GM10266 (cell line): ENCODE measurements around the gene PM20D2.
A peak's percentile ranks its signal among the peaks of the same experiment; 100 is the strongest.
"Not testable (repeated sequence)": the region's sequence is repeated elsewhere in the genome, so short reads cannot be mapped to it uniquely, and the experiment has no call there.

Source experiments
- DNase-seq: peaks from one replicate; pipeline ENCODE4 v3.0.0; 2012; ENCODE audit errors: extremely low spot score
- CTCF ChIP-seq: IDR thresholded peaks from 2 replicates; pipeline ENCODE4 v1.5.1; 2012; ENCODE audit warnings: mild to moderate bottlenecking, low read depth; ENCODE audit not compliant: control insufficient read depth, insufficient read depth; ENCODE audit errors: missing control alignments

The PM20D2 gene

GRCh38 chr6:89117211-89118108 lies 28.4 kb upstream of the PM20D2 start, which contains the start of gene SRSF12:
TSS of gene SRSF12 (minus strand) at chr6:89118071. CDS start at chr6:89117887, 184 bp downstream.
- no peak for TF ChIP-seq CTCF
- peak; percentile 88 for DNase-seq

DNA sequence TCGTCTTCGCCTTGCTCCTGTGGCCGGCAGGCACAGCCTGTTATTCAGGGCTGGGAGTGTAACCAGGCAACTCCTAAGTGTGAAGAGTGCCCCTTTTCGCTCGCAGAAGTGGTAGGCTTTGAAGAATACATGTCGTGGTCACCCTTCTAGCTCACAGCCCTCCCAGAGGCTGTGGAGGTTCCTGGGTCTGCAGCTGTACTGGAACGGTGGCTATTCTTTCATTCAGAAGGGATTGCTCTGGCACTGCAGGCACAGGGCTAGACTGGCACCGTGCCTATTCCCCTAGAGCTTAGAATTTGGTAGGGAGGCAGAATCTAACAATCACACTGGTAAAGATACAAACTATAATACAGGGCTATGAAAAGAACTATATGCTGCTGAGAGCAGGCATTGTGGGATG lies 26.9 kb upstream of the PM20D2 start:
- no peak for TF ChIP-seq CTCF
- peak; percentile 27 for DNase-seq

GRCh38 chr6:89120371-89120770 lies 25.5 kb upstream of the PM20D2 start:
- no peak for TF ChIP-seq CTCF
- no peak for DNase-seq

DNA sequence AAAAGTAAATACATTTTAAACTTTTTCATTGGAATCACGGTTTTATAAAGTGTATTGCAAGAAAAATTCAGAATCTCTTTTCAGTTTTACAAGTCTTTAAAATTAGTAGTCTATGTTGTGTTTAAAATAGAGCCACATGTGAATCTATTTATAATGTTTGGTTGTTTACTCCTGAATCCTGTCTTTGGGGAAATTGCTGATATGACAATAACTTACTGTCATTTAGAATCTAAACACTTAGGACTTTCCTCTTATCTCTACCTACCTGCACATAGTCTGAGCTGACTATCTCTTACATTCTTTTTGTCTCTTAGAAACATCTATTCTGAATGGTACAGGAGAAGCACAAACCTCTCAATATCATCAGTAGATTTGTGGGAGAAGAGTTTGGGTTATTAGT lies 23.9 kb upstream of the PM20D2 start:
- DNase-seq = no peak
- TF ChIP-seq CTCF = no peak

DNA sequence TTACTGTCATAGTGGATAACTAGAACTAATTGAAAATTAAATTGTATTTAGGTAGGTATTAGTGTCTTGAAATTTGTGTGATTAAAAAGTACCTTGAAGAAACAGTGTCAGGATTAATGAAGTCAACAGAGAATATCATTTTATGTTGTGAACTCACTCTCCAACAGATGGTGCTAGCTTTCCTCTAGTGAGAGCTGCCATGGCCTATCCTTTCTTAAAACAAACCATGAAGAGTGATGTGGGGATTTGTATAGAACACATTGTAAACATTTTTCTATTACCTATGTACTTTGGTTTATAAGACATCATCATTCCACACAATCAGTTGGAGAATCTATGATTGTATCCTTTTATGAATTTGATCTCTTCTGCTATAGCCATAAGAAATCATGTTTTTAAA lies 23.2 kb upstream of the PM20D2 start:
- peak; percentile 56 for DNase-seq
- peak; percentile 58 for TF ChIP-seq CTCF

DNA sequence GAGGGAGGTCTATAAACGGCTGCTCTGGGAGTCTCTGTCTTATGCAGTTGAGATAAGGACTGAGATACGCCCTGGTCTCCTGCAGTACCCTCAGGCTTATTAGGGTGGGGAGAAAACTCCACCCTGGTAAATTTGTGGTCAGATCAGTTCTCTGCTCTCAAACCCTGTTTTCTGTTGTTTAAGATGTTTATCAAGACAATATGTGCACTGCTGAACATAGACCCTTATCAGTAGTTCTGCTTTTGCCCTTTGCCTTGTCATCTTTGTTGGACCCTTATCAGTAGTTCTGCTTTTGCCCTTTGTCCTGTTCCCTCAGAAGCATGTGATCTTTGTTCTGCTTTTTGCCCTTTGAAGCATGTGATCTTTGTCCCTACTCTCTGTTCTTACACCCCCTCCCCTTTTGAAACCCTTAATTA lies 17.6 kb upstream of the PM20D2 start:
- not testable (repeated sequence) for DNase-seq

DNA sequence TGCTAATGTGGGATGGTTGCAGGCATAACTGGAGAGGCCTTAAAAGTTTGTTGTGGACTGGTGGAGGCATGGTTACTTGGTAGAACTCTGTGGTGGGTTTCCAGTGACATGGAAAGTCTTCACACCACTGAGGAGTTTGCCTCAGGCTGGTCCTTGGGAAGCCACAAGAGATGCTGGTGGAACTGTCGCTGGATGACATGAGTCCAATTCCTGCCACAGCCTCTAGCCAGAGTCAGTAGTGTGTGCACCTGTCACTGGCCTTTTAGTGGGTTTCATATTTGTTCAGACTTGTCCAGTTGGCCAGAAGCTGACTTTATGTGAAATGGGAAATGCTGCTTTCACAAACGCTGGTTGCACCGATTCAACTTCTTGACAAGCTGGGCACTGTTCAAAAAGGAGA lies 14.3 kb upstream of the PM20D2 start:
- DNase-seq = no peak
- no peak for TF ChIP-seq CTCF
